ENCODE data around the gene BNC2.

DNA sequence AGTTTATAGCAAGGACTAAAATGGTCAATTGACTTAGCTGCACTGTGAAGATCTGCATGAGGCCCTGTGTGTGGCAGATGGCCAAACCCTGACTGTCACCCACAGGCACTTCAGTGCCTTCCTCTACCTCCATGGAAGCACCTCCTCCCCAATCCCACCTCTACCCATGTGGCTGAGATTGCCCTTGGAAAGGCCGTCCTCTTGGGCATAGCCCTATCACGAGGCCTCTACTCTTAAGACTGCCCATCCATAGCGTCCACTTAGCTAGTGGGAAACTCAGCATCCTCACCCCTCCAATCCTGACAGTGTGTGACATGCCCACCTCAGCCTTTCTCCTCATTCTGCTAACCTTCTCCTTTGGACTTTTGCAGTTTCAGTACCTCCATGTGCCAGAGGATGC lies 510.2 kb downstream of the BNC2 start:
- TF ChIP-seq RAD21 (IDR thresholded peaks at IDR 0.05; ENCODE audit: low read length): no peak
- TF ChIP-seq MAFK (IDR thresholded peaks at IDR 0.05; ENCODE audit: low read depth, low read length): no peak
- TF ChIP-seq POLR2A (IDR thresholded peaks at IDR 0.05; ENCODE audit: low read depth, low read length): no peak
- TF ChIP-seq, protein P1, sequence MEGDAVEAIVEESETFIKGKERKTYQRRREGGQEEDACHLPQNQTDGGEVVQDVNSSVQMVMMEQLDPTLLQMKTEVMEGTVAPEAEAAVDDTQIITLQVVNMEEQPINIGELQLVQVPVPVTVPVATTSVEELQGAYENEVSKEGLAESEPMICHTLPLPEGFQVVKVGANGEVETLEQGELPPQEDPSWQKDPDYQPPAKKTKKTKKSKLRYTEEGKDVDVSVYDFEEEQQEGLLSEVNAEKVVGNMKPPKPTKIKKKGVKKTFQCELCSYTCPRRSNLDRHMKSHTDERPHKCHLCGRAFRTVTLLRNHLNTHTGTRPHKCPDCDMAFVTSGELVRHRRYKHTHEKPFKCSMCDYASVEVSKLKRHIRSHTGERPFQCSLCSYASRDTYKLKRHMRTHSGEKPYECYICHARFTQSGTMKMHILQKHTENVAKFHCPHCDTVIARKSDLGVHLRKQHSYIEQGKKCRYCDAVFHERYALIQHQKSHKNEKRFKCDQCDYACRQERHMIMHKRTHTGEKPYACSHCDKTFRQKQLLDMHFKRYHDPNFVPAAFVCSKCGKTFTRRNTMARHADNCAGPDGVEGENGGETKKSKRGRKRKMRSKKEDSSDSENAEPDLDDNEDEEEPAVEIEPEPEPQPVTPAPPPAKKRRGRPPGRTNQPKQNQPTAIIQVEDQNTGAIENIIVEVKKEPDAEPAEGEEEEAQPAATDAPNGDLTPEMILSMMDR (conservative IDR thresholded peaks at IDR 0.05; ENCODE audit: low read depth, low read length): no peak
- TF ChIP-seq BHLHE40 (IDR thresholded peaks at IDR 0.05; ENCODE audit: low read depth, low read length): no peak
- TF ChIP-seq, protein P2, sequence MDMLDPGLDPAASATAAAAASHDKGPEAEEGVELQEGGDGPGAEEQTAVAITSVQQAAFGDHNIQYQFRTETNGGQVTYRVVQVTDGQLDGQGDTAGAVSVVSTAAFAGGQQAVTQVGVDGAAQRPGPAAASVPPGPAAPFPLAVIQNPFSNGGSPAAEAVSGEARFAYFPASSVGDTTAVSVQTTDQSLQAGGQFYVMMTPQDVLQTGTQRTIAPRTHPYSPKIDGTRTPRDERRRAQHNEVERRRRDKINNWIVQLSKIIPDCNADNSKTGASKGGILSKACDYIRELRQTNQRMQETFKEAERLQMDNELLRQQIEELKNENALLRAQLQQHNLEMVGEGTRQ (IDR thresholded peaks at IDR 0.05; ENCODE audit: low read depth, low read length): no peak
- no peak for TF ChIP-seq RFX5 (IDR thresholded peaks at IDR 0.05; ENCODE audit: low read depth, low read length)
- TF ChIP-seq FOS (IDR thresholded peaks at IDR 0.05; ENCODE audit: low read depth, low read length): no peak
- TF ChIP-seq NFE2L2 (IDR thresholded peaks at IDR 0.05; ENCODE audit: low read depth, low read length): no peak
- no peak for TF ChIP-seq CEBPB (IDR thresholded peaks at IDR 0.05; ENCODE audit: low read depth, low read length)
- no peak for TF ChIP-seq RCOR1 (IDR thresholded peaks at IDR 0.05; ENCODE audit: insufficient replicate concordance, low read length)
- no peak for TF ChIP-seq MXI1 (IDR thresholded peaks at IDR 0.05; ENCODE audit: borderline replicate concordance, low read depth, low read length)
